CD1c-positive myeloid dendritic cell (primary cell): ENCODE data around the gene LZTS2.
"Not testable (repeated sequence)": the region's sequence is repeated elsewhere in the genome, so short reads cannot be mapped to it uniquely, and the experiment has no call there.

ENCODE experiments used
- DNase-seq: peaks from one replicate; pipeline ENCODE4 v3.0.0-alpha.2; 2016; ENCODE audit errors: extremely low spot score

The LZTS2 gene

DNA sequence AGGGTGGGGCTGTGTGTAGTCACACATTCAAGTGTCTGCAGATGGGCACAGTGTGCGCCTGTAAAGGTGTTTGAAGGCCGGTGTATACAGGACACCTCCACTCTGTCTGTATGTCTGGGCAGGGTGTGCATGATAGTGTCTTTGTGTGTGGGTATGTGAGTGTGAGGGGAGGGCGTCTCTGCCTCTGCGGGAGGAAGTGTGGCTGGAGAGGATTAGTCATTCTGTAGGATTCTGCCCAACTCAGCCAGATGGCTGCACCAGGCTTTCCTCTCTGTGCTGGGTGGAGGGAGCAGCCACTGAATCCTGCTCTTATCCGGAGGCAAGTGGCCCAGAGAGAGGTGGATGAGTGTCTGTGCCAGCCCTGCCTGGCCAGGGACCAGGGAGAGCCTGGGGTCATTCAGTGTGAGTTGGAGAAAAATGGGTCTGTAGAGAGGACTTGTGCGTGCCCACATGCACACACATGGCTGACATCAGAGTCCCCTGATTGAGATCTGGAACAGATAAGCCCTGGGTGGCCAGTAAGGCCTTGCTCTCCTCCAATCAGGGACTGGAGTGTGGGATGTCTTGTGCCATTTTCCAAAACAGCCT is 33.1 kb downstream of the LZTS2 start:
- DNase-seq, result peak; percentile 80

- no peak for DNase-seq
Observed at GRCh38 chr10:101033276-101033675, 33.7 kb downstream of the LZTS2 start.

DNA sequence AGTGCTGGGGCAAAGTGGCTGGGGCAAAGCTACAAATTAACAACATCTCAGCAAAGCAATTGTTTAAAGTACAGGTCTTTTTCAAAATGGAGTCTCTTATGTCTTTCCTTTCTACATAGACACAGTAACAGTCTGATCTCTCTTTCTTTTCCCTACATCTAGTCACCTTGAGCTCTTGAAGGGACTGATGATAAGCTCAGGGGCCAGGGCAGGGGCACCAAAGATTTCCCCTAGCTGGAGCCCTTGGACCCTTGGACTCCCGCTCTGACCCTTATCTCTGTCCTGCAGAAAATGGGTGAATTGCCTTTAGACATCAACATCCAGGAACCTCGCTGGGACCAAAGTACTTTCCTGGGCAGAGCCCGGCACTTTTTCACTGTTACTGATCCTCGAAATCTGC is 34.8 kb downstream of the LZTS2 start:
- DNase-seq, result not testable (repeated sequence)

GRCh38 chr10:101035314-101035713 is 35.7 kb downstream of the LZTS2 start:
- DNase-seq, result no peak

DNA sequence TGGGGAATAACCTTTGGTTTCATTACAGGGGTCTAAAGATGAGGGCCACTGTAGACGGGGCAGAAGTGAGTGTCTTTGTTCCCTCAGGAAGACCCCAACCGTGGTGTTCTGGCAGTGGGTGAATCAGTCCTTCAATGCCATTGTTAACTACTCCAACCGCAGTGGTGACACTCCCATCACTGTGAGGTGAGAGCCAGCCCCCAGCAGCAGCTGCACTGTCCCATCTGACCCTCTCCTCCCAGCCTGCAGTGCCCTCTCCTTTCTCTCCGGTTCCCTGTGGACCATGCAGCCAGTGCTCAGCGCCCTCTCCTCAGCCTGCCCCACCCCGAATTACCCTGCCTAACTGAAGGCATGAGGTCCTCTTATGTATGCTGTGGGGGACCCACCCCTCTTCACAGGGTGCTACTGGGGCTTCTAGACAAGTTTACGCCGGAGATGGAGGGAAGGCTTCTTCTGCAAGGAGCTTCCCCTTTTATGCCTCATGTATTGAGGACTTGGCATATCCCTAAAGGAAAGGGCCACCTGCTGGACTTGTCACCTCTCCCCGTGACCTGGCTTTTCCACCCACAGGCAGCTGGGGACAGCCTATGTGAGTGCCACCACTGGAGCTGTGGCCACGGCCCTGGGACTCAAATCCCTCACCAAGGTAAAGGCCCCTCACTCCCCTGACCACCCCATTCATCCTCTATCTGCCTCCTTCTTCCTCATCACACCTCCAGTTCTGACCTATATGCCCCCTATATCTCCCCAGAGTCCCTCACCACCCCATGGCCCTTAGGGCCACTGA is 36.5 kb downstream of the LZTS2 start:
- DNase-seq, result no peak

DNA sequence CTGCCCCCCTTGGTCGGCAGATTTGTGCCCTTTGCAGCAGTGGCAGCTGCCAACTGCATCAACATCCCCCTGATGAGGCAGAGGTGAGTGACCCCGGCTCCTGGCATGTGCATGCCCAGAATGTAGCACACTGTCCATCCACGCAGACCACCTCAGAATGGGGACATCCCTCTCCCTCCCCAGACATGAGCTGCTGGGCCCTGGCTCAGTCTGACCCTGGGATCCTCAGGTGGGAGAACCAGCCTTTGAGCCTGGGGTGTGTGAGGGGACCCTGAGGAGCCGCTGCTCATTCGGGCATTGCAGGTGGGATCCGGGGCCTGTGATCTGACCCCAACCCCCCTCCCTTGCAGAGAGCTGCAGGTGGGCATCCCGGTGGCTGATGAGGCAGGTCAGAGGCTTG is 37.1 kb downstream of the LZTS2 start:
- DNase-seq, result no peak

DNA sequence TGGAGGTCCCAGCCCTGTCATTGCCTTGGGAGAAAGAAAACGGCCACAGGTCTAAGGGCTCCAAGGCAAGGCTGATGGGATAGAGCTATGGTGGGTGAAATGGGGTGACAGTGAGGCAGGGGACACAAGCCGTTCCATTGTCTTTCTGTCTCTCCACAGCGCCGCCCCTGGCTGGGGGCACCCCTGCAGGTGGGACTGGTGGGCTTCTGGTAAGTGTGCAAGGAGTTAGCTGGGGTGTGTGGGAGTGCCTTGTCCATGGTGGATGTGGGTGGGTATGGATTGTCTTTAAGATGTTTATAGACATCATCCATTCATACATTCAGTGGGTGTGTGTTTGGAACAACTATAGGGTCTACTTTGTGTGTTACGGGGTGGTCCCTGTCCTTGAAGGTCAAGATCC is 38.9 kb downstream of the LZTS2 start:
- no peak for DNase-seq

- no peak for DNase-seq
Observed at GRCh38 chr10:101040061-101040460, 40.5 kb downstream of the LZTS2 start.

GRCh38 chr10:101040851-101041250 is 41.2 kb downstream of the LZTS2 start:
- no peak for DNase-seq

DNA sequence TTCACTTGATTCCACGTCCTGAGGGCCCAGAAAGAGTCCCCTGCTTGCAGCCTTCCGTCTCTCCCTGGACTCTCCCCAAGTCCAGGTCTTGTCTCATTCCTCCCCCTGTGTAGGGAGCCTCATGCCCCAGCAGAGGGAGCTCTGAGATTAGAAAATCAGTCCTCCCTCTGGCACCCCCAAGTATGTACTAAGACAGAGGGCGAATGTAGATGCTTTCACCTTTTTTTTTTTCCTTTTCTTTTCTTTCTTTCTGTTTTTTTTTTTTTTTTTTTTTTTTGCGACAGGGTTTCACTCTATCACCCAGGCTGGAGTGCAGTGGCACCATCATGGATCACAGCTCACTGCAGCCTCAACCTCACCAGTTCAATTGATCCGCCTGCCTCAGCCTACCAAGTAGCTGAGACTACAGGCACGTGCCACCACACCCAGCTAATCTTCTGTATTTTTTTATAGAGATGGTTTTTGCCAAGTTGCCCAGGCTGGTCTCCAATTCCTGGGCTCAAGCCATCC is 41.7 kb downstream of the LZTS2 start:
- peak; percentile 82 for DNase-seq

- DNase-seq, result no peak
Observed at GRCh38 chr10:101042118-101042517, 42.5 kb downstream of the LZTS2 start.

DNA sequence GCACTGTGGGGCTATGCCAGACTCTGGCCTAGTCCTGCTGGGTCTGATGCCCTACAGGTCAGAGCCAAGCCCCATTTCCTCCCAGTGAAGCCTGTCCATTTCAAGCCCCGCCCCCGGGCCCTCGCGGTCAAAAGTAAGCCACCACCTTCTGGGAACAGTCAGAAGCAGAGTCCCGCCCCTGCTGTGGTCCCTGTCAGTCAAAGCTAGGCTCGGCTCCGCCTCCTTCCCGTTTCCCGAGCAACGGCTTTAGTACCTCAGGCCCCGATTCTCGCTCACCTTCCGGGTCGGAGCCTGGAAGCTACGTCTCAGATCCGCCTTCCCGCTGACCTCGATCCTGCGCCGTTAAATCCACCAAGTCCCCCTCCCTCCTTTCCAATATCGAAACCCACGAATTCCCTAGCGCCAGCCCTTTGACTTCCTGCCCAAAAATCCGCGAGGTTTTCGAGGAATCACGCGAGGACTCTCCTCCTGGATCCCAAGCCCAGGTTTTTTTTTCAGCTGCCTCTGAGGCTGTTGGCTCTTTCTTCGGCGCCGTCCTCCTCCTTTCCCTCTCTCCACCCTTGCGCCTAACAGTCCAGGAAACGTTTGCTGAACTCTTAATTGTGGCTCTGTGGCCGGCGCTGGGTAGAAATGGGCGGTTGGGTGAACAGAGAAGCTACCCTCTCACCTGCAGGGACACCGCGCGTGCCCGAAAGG is 43.2 kb downstream of the LZTS2 start:
- DNase-seq, result peak; percentile 97

- DNase-seq, result no peak
Observed at GRCh38 chr10:101043363-101043707, 43.7 kb downstream of the LZTS2 start.

- no peak for DNase-seq
Observed at GRCh38 chr10:101044117-101044516, 44.5 kb downstream of the LZTS2 start.

DNA sequence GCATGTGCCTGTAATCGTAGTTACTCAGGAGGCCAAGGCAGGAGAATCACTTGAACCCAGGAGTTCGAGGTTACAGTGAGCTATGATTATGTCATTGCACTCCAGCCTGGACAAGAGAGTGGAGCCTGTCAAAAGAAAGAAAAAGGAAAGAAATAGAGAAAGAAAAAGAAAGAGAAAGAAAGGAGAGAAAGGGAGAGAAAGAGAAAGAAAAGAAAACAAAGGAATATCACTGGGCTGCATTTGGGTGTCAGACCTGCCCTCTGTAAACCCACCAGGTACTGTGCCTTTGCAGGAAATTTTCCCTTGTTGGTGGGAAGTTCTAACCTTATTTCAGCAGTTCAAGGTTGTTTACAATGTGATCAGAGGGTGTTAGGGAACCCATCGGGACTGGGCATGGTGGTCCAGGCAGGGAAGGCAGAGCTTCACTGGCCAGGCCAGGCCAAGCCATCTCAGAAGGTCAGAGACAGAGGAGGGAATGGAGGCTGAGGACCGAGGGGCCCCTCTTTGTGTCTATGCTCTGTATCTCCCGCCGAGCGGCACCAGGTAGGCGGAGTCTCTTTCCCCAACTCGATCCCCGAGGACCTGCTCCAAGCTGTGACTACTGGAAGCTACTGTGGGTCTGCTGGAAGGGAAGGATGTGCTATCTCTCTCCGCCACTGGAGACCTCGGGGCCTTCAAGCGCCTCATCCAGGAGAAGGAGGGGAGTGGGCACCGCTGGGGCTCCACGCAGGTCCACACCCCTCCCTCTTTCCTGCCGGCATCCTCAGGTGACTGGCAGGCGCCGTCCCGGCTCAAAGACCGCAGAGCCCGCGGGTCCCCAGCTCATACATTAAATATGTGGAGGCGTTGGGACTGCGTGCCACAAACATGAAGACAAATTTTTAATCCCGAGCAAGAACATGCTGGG is 47.0 kb downstream of the LZTS2 start:
- DNase-seq, result no peak

- DNase-seq, result no peak
Observed at GRCh38 chr10:101047268-101047667, 47.7 kb downstream of the LZTS2 start.

DNA sequence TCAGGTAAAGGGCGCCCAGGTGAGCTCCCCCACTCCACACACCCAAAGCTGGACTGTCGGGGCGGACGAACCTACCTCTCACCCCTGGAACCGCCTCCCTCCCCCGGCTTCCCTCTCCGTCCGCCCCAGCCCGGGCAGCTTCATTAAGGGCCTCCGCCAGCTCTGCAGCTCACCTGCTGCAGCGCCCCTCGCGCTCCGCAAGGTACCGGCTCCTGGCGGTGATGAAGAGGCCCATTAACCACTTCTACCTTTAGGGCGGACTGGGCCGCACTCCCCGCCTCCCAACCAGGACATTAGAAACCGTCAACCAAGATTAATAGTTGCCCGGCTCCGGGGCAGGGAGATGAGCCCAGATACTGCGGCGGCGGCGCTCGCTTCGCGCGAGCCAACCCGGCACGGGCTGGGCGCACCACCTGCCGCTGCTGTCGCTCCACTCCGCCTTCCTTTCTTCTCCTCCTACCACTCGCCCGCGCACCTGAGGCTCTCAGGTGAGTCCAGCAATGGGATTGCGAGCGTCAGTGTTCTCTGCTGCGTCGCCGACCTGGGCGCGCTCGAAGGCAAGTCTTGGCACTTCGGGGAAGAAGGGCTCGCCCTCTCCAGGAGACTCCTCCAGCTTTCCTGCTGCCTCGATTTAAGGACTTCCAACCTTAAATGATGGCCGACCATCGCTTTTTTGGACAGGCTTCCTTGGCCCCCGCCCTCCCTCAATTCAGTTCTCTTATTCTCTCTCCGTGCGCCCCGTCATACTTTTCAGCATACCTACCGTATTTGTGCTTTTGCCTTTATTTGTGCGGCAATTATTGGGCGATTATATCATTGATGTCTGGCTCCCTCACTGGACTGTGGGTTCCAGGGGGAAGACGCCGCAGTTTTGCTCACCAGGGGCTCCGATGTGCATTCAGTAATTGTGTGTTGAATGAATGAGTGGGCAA is 48.6 kb downstream of the LZTS2 start:
- no peak for DNase-seq

DNA sequence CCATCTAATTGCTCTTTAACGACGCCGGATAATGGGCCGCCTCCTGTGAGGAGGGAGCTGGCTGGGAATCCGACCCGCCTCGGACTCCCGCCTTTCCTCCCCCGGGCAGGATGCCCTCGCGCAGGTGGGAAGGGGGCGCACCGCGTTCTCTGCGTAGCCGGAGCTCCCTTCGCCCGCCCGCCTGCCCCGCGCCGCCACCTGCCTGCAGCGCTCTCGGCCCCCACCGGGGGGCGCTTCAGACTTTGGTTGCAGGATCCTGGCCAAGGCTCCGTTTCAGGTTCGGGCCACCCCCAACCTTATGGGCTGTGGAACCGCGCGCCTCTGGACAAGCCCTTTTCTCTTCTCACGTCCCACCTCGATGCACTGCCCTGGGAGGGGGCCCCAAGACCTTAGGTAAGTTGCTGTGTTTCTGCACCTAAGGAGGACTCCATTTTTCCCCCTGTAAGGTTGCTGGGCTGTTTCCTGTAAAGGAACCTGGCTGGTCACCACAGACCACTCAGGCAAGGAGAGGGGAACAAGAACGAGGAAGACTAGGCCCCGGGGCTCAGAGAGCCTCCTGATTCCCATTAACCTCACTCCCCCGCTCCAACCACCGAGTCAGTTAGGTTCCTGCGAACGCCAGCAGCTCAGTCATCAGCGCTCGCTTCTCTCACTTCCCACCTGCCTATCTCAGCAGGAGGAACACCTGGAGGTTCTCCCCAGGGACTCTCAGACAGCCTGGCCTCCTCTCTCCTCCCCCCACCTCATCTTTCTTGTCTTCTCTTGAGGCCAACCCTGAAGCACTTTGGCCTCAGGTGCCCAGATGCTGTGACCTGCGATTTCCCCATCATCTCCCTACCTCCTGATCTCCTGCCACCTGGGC is 50.8 kb downstream of the LZTS2 start:
- peak; percentile 75 for DNase-seq

- DNase-seq, result no peak
Observed at GRCh38 chr10:101052285-101052684, 52.7 kb downstream of the LZTS2 start.

GRCh38 chr10:101053516-101053915 is 53.9 kb downstream of the LZTS2 start:
- no peak for DNase-seq
